Neural cell (in vitro differentiated cells): ENCODE results near the gene OCIAD2. TPM values are rescaled to one million over a fixed set of nuclear protein-coding genes. Genes with fewer than 3 reads are reported as not detected.
"Not testable (repeated sequence)": the region's sequence is repeated elsewhere in the genome, so short reads cannot be mapped to it uniquely, and the experiment has no call there.

Experiments
- H2AFZ ChIP-seq: fragments of 200-600, 300-800 bp; sonication (generic), shearing (Covaris generic); 2 replicates; pipeline ENCODE4 v1.6.0; 2014; ENCODE audit warnings: low read depth, mild to moderate bottlenecking, antibody characterized with exemption, low read length, moderate library complexity
- H3F3A ChIP-seq: fragments of 200-600 bp; shearing (Covaris generic); 2 replicates; pipeline ENCODE4 v1.6.1; 2016; ENCODE audit warnings: mild to moderate bottlenecking, moderate library complexity, mixed read lengths, antibody characterized with exemption, low read length; ENCODE audit not compliant: insufficient read depth, poor library complexity, severe bottlenecking
- H3K27ac ChIP-seq: fragments of 200-600, 300-800 bp; sonication (generic), shearing (Covaris generic); 2 replicates; pipeline ENCODE4 v1.5.1; 2014; ENCODE audit warnings: mild to moderate bottlenecking, low read length, moderate library complexity
- H3K27me3 ChIP-seq: fragments of 300-800, 200-600 bp; sonication (generic), shearing (Covaris generic); 2 replicates; pipeline ENCODE4 v1.6.0; 2014; ENCODE audit warnings: mild to moderate bottlenecking, low read depth, low read length, moderate library complexity; ENCODE audit not compliant: insufficient read depth
- H3K36me3 ChIP-seq: fragments of 300-800, 200-600 bp; sonication (generic), shearing (Covaris generic); 2 replicates; pipeline ENCODE4 v1.5.1; 2014; ENCODE audit warnings: mild to moderate bottlenecking, antibody characterized with exemption, low read length, moderate library complexity; ENCODE audit not compliant: insufficient read depth
- H3K4me2 ChIP-seq: fragments of 300-800, 200-600 bp; sonication (generic), shearing (Covaris generic); 2 replicates; pipeline ENCODE4 v1.6.0; 2014; ENCODE audit warnings: mild to moderate bottlenecking, low read length
- H3K4me3 ChIP-seq: fragments of 300-800, 200-600 bp; sonication (generic), shearing (Covaris generic); 2 replicates; pipeline ENCODE4 v1.5.1; 2014; ENCODE audit warnings: mild to moderate bottlenecking, low read length, moderate library complexity
- H3K79me2 ChIP-seq: fragments of 200-600 bp; shearing (Covaris generic); replicated peaks from 2 replicates; pipeline ENCODE4 v1.6.0; 2014; ENCODE audit warnings: mild to moderate bottlenecking, low read length, moderate library complexity; ENCODE audit not compliant: insufficient read depth
- H3K9ac ChIP-seq: fragments of 300-800, 200-600 bp; sonication (generic), shearing (Covaris generic); 2 replicates; pipeline ENCODE4 v1.6.1; 2016; ENCODE audit warnings: mild to moderate bottlenecking, low read length, mixed read lengths
- H3K9me2 ChIP-seq: fragments of 200-600 bp; shearing (Covaris generic); 2 replicates; pipeline ENCODE4 v1.6.1; 2016; ENCODE audit warnings: mild to moderate bottlenecking, low read length, mixed read lengths; ENCODE audit not compliant: insufficient read depth
- H3K9me3 ChIP-seq: fragments of 200-600, 300-800 bp; sonication (generic), shearing (Covaris generic); 2 replicates; pipeline ENCODE4 v1.6.1; 2016; ENCODE audit warnings: mild to moderate bottlenecking, mixed run types, low read length, moderate library complexity, mixed read lengths
- H4K20me1 ChIP-seq: fragments of 200-600 bp; shearing (Covaris generic); 2 replicates; pipeline ENCODE4 v1.6.1; 2016; ENCODE audit warnings: mild to moderate bottlenecking, mixed run types; ENCODE audit not compliant: insufficient read depth
- CTCF ChIP-seq: fragments of 450-650 bp; IDR thresholded peaks from 2 replicates; pipeline ENCODE4 v1.5.1; 2014; ENCODE audit warnings: antibody characterized with exemption, mild to moderate bottlenecking, moderate library complexity; ENCODE audit not compliant: poor library complexity, severe bottlenecking
- EP300 ChIP-seq: fragments of 450-650 bp; conservative IDR thresholded peaks from 2 replicates; pipeline ENCODE4 v1.6.1; 2014; ENCODE audit warnings: antibody characterized with exemption, mild to moderate bottlenecking, moderate library complexity; ENCODE audit not compliant: poor library complexity, severe bottlenecking
- EZH2 ChIP-seq: fragments of 200-600, 300-800 bp; shearing (Covaris generic), sonication (generic); IDR thresholded peaks from 2 replicates; pipeline ENCODE4 v1.6.1; 2014; ENCODE audit warnings: antibody characterized with exemption, low read length, borderline replicate concordance, mild to moderate bottlenecking; ENCODE audit not compliant: insufficient read depth, poor library complexity, severe bottlenecking
- MXI1 ChIP-seq: fragments of 450-650 bp; conservative IDR thresholded peaks from 2 replicates; pipeline ENCODE4 v1.6.1; 2014; ENCODE audit warnings: antibody characterized with exemption, mild to moderate bottlenecking; ENCODE audit not compliant: poor library complexity, severe bottlenecking
- POLR2AphosphoS5 ChIP-seq: IDR thresholded peaks from 2 replicates; pipeline ENCODE4 v1.6.1; 2012
- RAD21 ChIP-seq: fragments of 450-650 bp; conservative IDR thresholded peaks from 2 replicates; pipeline ENCODE4 v1.6.1; 2014; ENCODE audit warnings: antibody characterized with exemption, mild to moderate bottlenecking, moderate library complexity
- REST ChIP-seq: IDR thresholded peaks from 2 replicates; pipeline ENCODE4 v1.6.1; 2012; ENCODE audit warnings: borderline replicate concordance
- SMC3 ChIP-seq: fragments of 450-650 bp; conservative IDR thresholded peaks from 2 replicates; pipeline ENCODE4 v1.6.1; 2014; ENCODE audit warnings: antibody characterized with exemption, mild to moderate bottlenecking, moderate library complexity; ENCODE audit not compliant: poor library complexity
- TAF1 ChIP-seq: IDR thresholded peaks from 2 replicates; pipeline ENCODE4 v1.6.1; 2012; ENCODE audit warnings: low read depth
- polyA plus RNA-seq: library from polyadenylated mRNA; depleted of rRNA; stranded (reverse); fragments of >200 nt; gene quantifications from 2 replicates; pipeline ENCODE4 v1.2.3, GENCODE V29; 2014

Gene OCIAD2
- polyA plus RNA-seq, 1 donor from 2014 or later: 67.2 TPM

DNA sequence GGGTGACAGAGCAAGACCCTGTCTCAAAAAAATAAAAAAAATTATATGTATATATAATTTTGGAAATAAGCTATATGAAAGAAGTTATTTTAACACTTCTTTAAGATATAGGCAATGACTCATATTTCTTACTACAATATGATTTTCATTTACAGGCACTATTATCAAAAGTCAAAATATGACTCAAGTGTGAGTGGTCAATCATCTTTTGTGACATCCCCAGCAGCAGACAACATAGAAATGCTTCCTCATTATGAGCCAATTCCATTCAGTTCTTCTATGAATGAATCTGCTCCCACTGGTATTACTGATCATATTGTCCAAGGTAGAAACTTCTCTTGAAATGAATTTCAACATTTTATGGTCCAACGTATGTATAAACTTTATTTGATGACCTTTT lies 54.9 kb downstream of the OCIAD2 start:
- Histone ChIP-seq H3K9ac (no peak overlapping the region), H3F3A (no peaks in the 10 kb centered on the region), H2AFZ (no peak overlapping the region), H3K27ac (no peak overlapping the region), H3K36me3 (peaks cover 4% of the 10 kb centered on the region), H3K9me3 (no peaks in the 10 kb centered on the region), H3K4me3 (no peak overlapping the region), H4K20me1 (no peaks in the 10 kb centered on the region), H3K9me2 (no peaks in the 10 kb centered on the region), H3K79me2 (peaks cover 5% of the 10 kb centered on the region), H3K27me3 (no peaks in the 10 kb centered on the region), H3K4me2 (no peak overlapping the region)
- TF ChIP-seq REST (no peak), CTCF (no peak), SMC3 (no peak), RAD21 (no peak), EP300 (no peak), TAF1 (no peak), POLR2AphosphoS5 (no peak), MXI1 (no peak), EZH2 (no peak)

- not testable (repeated sequence) for H3K27me3 ChIP-seq, H3K9me3 ChIP-seq, H3K4me3 ChIP-seq, H3K27ac ChIP-seq, H3K9me2 ChIP-seq, H3K79me2 ChIP-seq, H3K36me3 ChIP-seq, H3K4me2 ChIP-seq, H3K9ac ChIP-seq, H4K20me1 ChIP-seq, H2AFZ ChIP-seq, H3F3A ChIP-seq
Measured at GRCh38 chr4:48848799-48849198, 57.8 kb downstream of the OCIAD2 start.

DNA sequence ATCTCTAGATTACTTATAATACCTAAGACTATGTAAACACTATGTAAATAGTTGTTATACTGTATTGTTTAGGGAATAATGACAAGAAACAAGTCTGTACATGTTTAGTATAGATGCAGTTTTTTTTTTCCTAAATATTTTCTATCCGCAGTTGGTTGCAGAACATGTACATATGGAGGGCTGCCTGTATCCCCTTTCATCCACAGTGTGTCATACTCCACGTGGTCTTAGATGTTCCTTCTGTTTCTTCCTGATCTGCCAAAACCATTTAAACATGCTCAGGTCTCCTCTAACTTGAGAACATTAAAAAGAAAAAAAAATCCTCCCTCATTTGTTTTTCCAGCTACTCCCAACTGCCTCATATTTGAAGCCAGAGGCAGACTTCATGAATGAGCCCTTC lies 61.7 kb downstream of the OCIAD2 start:
- Histone ChIP-seq H3K9me3 (no peaks in the 10 kb centered on the region), H4K20me1 (no peaks in the 10 kb centered on the region), H3K79me2 (peaks cover 29% of the 10 kb centered on the region), H3K36me3 (peaks cover 8% of the 10 kb centered on the region), H3K27ac (no peak overlapping the region), H3K4me2 (no peak overlapping the region), H3K9ac (no peak overlapping the region), H3K27me3 (no peaks in the 10 kb centered on the region), H3K4me3 (no peak overlapping the region), H2AFZ (no peak overlapping the region), H3K9me2 (no peaks in the 10 kb centered on the region), H3F3A (peaks cover 3% of the 10 kb centered on the region)
- TF ChIP-seq EP300 (no peak), RAD21 (no peak)
